Adrenal gland (tissue), 5 donors: ENCODE measurements around the gene CATSPERB.
"Not testable (repeated sequence)": the region's sequence is repeated elsewhere in the genome, so short reads cannot be mapped to it uniquely, and the experiment has no call there.

Source experiments
- CTCF ChIP-seq, 6 experiments: fragments of 450-650 bp in 4 of 6; fragments of 200-600 bp in 2 of 6; sonication (generic) in 1 of 6; IDR thresholded peaks; 1 replicate in 5 of 6; 2 replicates in 1 of 6; pipeline versions ENCODE4 v1.5.1 to v1.8.0; 2016 to 2021; ENCODE audit warnings: antibody characterized with exemption in 6 of 6, mild to moderate bottlenecking in 2 of 6, moderate library complexity in 1 of 6
- POLR2A ChIP-seq, 2 donors: fragments of 450-650 bp; IDR thresholded peaks; one replicate each; pipeline ENCODE4 v1.6.1; 2017; ENCODE audit warnings: antibody characterized with exemption in 2 of 2, mild to moderate bottlenecking in 2 of 2, moderate library complexity in 1 of 2
- donor health status: DM: no; HTN: no; CAD: no.

GRCh38 chr14:91687436-91687835, 44.5 kb downstream of the CATSPERB start:
- TF ChIP-seq POLR2A, CTCF (IDR thresholded peaks at IDR 0.05): not testable (repeated sequence)
